Activated T-helper 17 cell treated with anti-CD3 and anti-CD28 coated beads, Interleukin-2, amount 50 U/mL, for 72 hours (primary cell): ENCODE data around the gene MRTFB. TPM values are rescaled to one million over a fixed set of nuclear protein-coding genes. Genes with fewer than 3 reads are reported as not detected.

Source experiments
- ATAC-seq: fragments of 150-1000 bp; cut with Tn5 transposase; replicated peaks from 2 replicates; pipeline ENCODE4 v1.10.0; 2021; ENCODE audit warnings: mild to moderate bottlenecking, moderate library complexity
- H3K27ac Mint-ChIP-seq: one replicate; pipeline ENCODE4 v1.8.0; 2022; ENCODE audit warnings: mixed read lengths
- H3K27me3 Mint-ChIP-seq: one replicate; pipeline ENCODE4 v1.8.0; 2022; ENCODE audit warnings: mixed read lengths
- H3K36me3 Mint-ChIP-seq: one replicate; pipeline ENCODE4 v1.8.0; 2022; ENCODE audit warnings: low read depth, mild to moderate bottlenecking, mixed read lengths
- H3K4me1 Mint-ChIP-seq: one replicate; pipeline ENCODE4 v1.8.0; 2022; ENCODE audit warnings: mixed read lengths
- H3K4me3 Mint-ChIP-seq: one replicate; pipeline ENCODE4 v1.8.0; 2022; ENCODE audit warnings: mild to moderate bottlenecking, mixed read lengths
- H3K9me3 Mint-ChIP-seq: one replicate; pipeline ENCODE4 v1.8.0; 2022; ENCODE audit warnings: mixed read lengths
- total RNA-seq, 2 donors: library from RNA; stranded (reverse); gene quantifications; one replicate each; pipeline ENCODE4 v1.2.3, GENCODE V29; 2022

Gene MRTFB
- total RNA-seq, 2 donors from 2014 or later, result 18.2 to 18.8 TPM

DNA sequence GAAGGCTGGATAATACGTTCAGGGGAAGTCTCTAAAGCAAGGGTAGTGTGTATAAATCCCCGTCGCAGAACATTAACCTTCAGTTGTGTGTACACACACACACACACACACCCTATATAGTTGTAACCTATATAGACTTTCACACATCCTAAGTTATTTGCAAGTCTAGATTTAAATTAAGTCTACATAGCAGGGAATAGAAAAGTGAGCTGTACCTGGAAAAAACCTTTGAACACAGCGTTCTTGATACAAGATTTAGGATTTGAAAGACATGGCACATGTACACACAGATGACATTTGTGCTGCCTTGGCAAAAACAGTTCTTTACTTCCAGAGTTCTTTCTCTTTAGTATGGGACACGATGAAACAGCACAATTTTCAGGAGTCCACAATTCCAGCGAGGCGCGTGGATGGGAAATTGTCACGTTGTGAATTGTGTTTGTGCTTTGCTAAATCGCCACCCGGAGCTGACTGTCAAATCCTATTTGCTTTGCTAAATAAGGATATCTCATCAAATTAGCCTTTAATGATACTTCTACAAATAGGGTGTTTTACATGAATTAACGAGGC lies 233.9 kb downstream of the MRTFB start:
- H3K27ac Mint-ChIP-seq, result no peak overlapping the region
- H3K27me3 Mint-ChIP-seq, result peaks cover 15% of the 10 kb centered on the region
- H3K9me3 Mint-ChIP-seq, result no peaks in the 10 kb centered on the region
- ATAC-seq, result no peak
- H3K36me3 Mint-ChIP-seq, result peaks cover 5% of the 10 kb centered on the region
- H3K4me1 Mint-ChIP-seq, result peaks cover 16% of the 10 kb centered on the region
- H3K4me3 Mint-ChIP-seq, result no peak overlapping the region

DNA sequence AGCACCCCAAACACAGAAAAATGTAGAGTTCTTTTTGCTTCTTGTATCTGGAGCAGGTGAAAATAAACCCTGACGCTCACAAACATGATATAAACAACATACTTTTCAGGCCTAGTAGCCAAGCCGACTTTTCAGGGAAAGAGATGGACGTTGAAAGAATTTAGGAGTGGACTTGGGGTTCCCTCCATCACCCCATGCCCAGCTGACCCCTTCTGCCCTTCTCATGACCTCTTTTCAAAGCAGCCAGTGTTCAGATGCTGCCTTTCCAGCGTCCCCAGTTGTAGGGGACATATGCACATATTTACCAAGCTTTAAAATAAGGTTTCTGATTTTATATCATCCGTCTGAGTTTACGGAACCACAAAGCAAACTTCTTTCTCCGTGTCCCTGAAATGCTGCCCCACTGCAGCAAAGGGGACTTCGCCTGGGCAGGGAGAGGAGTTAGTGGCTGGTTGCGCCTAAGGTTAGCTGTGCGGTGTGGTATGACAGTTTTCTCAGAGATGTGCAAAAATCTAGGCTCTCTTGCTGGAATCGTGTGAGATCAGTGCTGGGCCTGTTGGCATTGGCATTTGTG lies 235.5 kb downstream of the MRTFB start:
- H3K36me3 Mint-ChIP-seq, result peaks cover under 1% of the 10 kb centered on the region
- H3K27ac Mint-ChIP-seq, result no peak overlapping the region
- no peak for ATAC-seq
- peaks cover 10% of the 10 kb centered on the region for H3K4me1 Mint-ChIP-seq
- peaks cover 6% of the 10 kb centered on the region for H3K27me3 Mint-ChIP-seq
- no peak overlapping the region for H3K4me3 Mint-ChIP-seq
- no peaks in the 10 kb centered on the region for H3K9me3 Mint-ChIP-seq

DNA sequence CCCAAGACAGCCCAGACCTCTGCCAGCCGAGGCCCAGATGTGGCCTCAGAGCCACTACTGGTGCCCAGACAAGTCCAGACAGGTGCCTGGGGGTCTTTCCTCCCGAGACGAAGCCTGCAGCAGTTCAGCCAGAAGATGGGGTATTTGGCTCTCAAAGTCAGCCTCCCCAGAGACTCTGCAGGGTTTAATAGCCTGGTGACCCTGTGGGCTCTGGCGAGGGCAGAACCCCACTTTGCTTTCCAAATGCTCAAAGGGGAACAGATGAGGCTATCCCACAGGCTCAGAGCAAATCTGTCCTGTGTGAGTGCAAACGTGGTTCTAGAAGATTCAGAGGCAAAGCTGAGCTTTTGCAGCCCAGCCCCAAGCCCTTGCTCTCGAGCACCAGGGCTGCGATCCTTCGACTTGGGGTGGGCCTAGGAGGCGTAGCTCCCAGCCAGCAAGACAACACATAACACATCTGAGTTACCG lies 236.0 kb downstream of the MRTFB start:
- Mint-ChIP-seq H3K27ac (no peak overlapping the region), H3K4me1 (peaks cover 10% of the 10 kb centered on the region), H3K27me3 (peaks cover 6% of the 10 kb centered on the region), H3K4me3 (no peak overlapping the region), H3K9me3 (no peaks in the 10 kb centered on the region), H3K36me3 (no peaks in the 10 kb centered on the region)
- ATAC-seq, result no peak

DNA sequence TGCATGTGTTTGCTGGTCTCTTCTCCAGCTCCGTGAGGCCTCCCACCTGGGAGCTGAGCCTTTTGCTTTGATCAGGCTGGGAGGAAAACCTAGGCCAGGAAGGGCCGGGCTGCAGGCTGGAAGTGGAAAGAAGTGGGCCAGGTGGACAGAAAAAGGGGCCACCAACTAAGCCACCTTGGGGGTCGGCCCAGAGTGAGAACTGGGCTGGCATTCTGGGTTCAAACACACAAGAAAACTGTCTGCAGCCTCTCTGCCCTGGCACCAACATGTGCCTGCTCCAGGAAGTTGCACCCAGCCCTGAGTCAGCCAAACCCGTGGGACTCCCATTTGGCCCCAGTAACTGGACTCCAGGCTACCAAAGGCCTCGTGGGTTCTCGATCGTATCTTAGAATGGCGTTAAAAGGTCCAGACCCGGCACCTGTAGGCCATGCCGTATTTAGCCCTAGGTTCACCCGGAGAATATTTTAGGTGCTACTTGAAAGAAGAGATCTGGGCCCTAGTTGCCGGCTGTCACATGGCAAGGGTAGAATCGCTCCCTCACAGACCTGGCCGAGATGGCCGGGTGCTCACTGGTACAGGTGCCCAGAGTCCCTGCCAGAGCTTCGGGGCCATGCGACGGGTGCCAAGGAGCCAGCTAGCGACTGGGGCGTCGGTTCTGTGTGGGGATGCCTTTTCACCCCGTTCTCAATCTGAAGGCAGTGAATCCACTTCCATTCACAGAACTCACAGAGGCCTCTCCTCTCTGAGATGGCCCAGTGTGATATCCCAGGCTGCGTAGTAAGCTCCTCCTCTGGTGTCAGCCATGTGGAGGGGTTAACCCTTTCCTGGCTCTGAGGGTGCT lies 236.6 kb downstream of the MRTFB start:
- no peak for ATAC-seq
- Mint-ChIP-seq H3K27ac (no peak overlapping the region), H3K4me1 (peaks cover 10% of the 10 kb centered on the region), H3K27me3 (peaks cover 6% of the 10 kb centered on the region), H3K4me3 (no peak overlapping the region), H3K36me3 (no peaks in the 10 kb centered on the region), H3K9me3 (no peaks in the 10 kb centered on the region)

DNA sequence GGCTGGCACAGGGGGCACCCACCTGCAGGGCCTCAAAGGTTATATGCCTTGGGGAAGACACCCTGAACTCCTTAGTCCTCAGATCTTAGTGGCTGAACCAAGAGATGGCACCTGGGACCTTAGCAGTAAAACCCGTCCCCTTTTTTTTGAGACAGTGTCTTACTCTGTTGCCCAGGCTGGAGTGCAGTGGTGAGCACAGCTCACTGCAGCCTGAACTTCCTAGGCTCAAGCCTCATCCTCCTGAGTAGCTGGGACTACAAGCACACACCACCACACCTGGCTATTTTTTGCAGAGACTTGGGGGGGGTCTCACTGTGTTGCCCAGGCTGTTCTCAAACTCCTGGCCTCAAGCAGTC lies 237.2 kb downstream of the MRTFB start:
- H3K4me1 Mint-ChIP-seq, result peaks cover 10% of the 10 kb centered on the region
- no peaks in the 10 kb centered on the region for H3K36me3 Mint-ChIP-seq
- H3K9me3 Mint-ChIP-seq, result no peaks in the 10 kb centered on the region
- peaks cover 6% of the 10 kb centered on the region for H3K27me3 Mint-ChIP-seq
- no peak overlapping the region for H3K4me3 Mint-ChIP-seq
- no peak for ATAC-seq
- H3K27ac Mint-ChIP-seq, result no peak overlapping the region

DNA sequence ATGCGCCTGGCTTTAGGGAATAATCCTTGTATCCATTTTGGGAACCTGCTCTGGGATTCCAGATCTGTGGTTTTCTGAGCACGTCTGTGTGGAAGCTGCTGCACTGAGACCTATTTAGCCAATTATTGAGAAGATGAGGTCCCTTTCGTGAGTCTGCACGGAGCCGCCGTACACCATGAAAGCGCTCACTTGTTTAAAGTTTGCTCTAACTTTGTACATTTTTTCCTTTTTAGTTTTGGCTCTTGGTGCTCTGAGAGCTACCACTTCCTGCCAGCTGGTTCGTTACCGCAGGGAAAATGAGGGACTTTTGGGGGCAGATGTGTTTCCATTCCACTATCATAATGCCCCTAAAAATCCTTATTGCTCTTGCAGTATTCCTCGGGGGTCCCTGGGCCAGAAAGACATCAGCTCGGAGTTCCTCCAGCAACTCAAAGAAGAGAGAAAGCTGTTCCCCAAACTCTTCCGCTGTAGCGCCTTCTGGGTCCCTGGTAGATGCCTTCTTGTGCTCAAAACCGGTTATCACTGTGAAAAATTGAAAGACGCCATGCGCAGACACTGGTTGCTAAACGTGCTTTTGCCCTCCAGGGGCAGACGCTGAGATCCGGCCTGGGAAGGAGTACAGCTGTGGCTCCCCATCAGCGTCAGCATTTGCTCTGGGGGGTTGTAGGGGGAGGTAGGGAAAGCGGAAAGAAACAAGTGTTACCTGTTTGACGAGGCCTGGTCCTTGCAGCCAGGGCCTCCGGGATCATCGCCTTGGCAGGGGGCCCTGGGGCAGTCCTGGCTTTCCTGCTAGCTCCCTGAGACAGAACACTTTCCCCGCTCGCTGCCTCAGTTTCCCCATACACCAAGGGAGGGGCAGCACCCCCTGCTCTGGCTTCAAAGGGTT lies 238.1 kb downstream of the MRTFB start:
- H3K9me3 Mint-ChIP-seq, result no peaks in the 10 kb centered on the region
- peaks cover 6% of the 10 kb centered on the region for H3K27me3 Mint-ChIP-seq
- H3K4me1 Mint-ChIP-seq, result peaks cover 10% of the 10 kb centered on the region
- peak overlapping the region; percentile 83 for H3K27ac Mint-ChIP-seq
- H3K4me3 Mint-ChIP-seq, result peak overlapping the region; percentile 73
- peak; percentile 19 for ATAC-seq
- H3K36me3 Mint-ChIP-seq, result no peaks in the 10 kb centered on the region

DNA sequence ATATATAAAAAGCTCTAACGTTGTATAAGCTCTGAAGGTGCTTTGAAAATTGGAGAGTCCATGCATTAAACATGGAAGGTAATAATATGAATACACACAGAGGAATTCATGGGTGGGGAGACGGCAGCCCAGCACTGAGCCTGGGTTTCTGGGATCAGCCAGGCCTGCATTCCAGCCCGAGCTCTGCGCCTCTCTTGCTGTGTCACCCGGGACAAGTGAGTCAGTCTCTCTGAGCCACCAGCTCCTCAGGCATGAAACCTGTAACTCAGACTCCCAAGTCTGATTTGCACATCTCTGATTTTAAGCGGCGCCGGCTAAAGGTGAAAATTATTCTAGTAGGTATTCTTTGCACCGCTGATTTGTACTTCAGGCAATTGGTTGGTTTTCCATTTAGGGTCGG lies 238.8 kb downstream of the MRTFB start:
- peaks cover 10% of the 10 kb centered on the region for H3K4me1 Mint-ChIP-seq
- H3K4me3 Mint-ChIP-seq, result peak overlapping the region; percentile 73
- peak overlapping the region; percentile 83 for H3K27ac Mint-ChIP-seq
- H3K9me3 Mint-ChIP-seq, result no peaks in the 10 kb centered on the region
- peaks cover 5% of the 10 kb centered on the region for H3K27me3 Mint-ChIP-seq
- ATAC-seq, result peak; percentile 45
- H3K36me3 Mint-ChIP-seq, result no peaks in the 10 kb centered on the region

DNA sequence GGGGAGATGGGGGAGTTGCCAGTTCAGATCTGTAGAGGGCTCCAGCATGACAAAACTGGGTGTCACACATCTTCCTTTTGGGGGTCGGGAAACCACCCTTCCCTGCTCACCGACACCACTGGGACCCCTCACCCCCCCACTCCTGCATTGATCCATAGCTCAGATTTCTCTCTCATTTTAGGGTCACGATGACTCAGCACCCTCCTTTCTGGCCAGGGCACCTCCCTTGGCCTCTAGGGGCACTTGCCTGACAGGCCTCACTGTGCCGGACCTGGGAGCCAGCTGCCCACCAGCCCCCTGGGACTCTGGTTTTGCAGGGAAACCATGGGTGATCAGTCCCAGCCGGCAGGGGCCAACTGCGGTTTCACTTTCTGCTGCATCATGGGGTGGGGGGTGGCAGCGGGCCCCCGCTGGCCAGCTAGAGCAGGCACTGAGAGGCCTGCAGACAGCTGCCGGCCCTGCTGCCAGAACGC lies 239.4 kb downstream of the MRTFB start:
- Mint-ChIP-seq H3K9me3 (no peaks in the 10 kb centered on the region), H3K27ac (no peak overlapping the region), H3K4me3 (no peak overlapping the region), H3K27me3 (no peaks in the 10 kb centered on the region), H3K4me1 (peaks cover 10% of the 10 kb centered on the region), H3K36me3 (no peaks in the 10 kb centered on the region)
- ATAC-seq, result no peak

DNA sequence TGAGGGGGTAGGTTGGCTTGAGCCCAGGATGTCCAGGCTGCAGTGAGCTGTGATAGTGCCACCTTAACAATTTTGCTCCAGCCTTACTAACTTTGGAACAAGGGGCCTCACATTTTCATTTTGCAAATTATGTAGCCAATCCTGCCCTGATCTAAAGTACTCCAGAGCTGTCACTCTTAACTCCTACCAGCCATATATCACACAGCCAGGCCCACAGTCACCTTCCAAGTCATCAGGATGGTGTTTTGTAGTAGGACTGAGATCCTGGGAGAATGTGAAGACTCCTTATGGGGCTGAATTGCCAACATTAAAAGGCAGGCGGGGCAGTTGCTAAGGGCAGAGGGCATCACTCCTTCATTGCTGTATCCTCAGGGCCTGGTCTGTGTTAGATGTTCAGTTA lies 243.0 kb downstream of the MRTFB start:
- Mint-ChIP-seq H3K36me3 (no peaks in the 10 kb centered on the region), H3K27me3 (no peaks in the 10 kb centered on the region), H3K27ac (no peak overlapping the region), H3K4me3 (no peak overlapping the region), H3K9me3 (no peaks in the 10 kb centered on the region), H3K4me1 (peaks cover 5% of the 10 kb centered on the region)
- ATAC-seq, result no peak

DNA sequence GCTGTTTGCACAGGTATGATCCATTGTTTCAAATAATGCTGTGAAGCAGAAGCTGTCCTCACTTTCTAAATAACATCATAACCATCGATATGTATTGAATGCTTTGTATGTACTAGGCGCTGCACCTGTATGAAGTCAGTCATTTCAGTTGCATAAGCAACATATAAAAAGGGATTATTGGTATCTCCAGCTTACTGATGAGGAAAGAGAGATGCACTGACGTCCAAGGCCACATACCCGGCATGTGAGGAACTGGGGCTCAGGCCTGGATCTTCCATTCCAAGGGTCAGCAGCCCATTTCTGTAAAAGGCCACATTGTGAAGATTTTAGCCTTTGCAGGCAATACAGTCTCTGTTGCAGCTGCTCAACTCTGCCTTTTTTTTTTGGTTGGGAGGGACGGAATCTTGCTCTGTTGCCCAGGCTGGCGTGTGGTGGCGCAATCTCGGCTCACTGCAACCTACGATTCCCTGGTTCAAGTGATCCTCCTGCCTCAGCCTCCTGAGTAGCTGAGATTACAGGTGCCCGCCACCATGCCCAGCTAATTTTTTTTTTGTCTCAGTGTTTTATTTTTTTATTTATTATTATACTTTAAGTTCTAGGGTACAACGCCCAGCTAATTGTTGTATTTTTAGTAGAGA lies 244.7 kb downstream of the MRTFB start:
- H3K9me3 Mint-ChIP-seq, result no peaks in the 10 kb centered on the region
- no peak overlapping the region for H3K27ac Mint-ChIP-seq
- H3K4me3 Mint-ChIP-seq, result no peak overlapping the region
- H3K4me1 Mint-ChIP-seq, result no peaks in the 10 kb centered on the region
- H3K36me3 Mint-ChIP-seq, result no peaks in the 10 kb centered on the region
- no peak for ATAC-seq
- H3K27me3 Mint-ChIP-seq, result no peaks in the 10 kb centered on the region

Other genes with a start within 250 kb of the MRTFB start
- 10 to 100 TPM in 1 of 2 donors, 1 to 10 TPM in 1; 6.1 to 11.2 TPM for gene ERCC4, start 151.2 kb upstream of the MRTFB start, total RNA-seq